Activated T-helper 1 cell treated with anti-CD3 and anti-CD28 coated beads, Interleukin-12 subunit alpha, Interleukin-12 subunit beta, Interleukin-2, Interleukin-4 antibody, amounts not matched to agents 30 ng/mL and 10 ng/mL and 1 ng/mL, durations not matched to agents 14 hours and 24 hours and 36 hours (primary cell): ENCODE measurements around the gene PGS1. TPM values are rescaled to one million over a fixed set of nuclear protein-coding genes. Genes with fewer than 3 reads are reported as not detected.

Experiments used
- DNase-seq: peaks from one replicate; pipeline ENCODE4 v3.0.0; 2021; ENCODE audit warnings: low spot score
- H3K27ac Mint-ChIP-seq: one replicate; pipeline ENCODE4 v1.8.0; 2021; ENCODE audit warnings: mild to moderate bottlenecking, mixed read lengths
- H3K27me3 Mint-ChIP-seq: one replicate; pipeline ENCODE4 v1.8.0; 2022; ENCODE audit warnings: mild to moderate bottlenecking, moderate library complexity, mixed read lengths; ENCODE audit not compliant: insufficient read depth
- H3K36me3 Mint-ChIP-seq: one replicate; pipeline ENCODE4 v1.8.0; 2021; ENCODE audit warnings: low read depth, mixed read lengths
- H3K4me1 Mint-ChIP-seq: one replicate; pipeline ENCODE4 v1.8.0; 2021; ENCODE audit warnings: low read depth, mixed read lengths
- H3K4me3 Mint-ChIP-seq: one replicate; pipeline ENCODE4 v1.8.0; 2021; ENCODE audit warnings: mild to moderate bottlenecking, moderate library complexity, mixed read lengths
- H3K9me3 Mint-ChIP-seq: one replicate; pipeline ENCODE4 v1.8.0; 2021; ENCODE audit warnings: mixed read lengths
- intact Hi-C: fragments of 100-400 bp; cut with micrococcal nuclease; formaldehyde crosslinking; loops from one replicate; pipeline ENCODE4 v1.15.1; 2024
- total RNA-seq: library from RNA; stranded (reverse); gene quantifications from 2 replicates; pipeline ENCODE4 v1.2.3, GENCODE V29; 2022

PGS1 gene
- total RNA-seq, 1 donor from 2014 or later: 71.9 TPM

DNA sequence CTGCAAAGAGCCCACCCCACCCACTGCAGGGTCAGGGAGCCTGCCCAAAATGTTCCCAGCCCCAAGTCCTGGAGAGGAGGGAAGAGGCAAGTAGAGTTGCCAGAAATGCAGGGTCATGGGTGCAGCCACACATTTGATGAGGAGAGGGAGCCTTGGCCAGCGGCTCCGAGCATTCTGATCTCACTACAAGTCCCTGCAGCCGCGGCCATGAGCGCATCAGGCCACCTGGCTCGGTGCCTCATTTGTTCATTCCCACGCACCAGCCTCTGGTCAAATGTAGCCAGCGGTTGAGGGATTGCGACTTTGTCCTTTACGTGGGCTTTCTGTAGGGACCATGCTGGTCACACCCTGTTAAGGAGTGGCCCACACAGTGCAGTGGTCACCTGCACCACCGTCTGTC lies 48.7 kb downstream of the PGS1 start:
- Mint-ChIP-seq H3K27ac (no peak overlapping the region), H3K4me1 (peaks cover 4% of the 10 kb centered on the region), H3K4me3 (no peak overlapping the region), H3K27me3 (no peaks in the 10 kb centered on the region), H3K36me3 (peaks cover 25% of the 10 kb centered on the region), H3K9me3 (no peaks in the 10 kb centered on the region)
- intact Hi-C loops: no loop called here
- no peak for DNase-seq

DNA sequence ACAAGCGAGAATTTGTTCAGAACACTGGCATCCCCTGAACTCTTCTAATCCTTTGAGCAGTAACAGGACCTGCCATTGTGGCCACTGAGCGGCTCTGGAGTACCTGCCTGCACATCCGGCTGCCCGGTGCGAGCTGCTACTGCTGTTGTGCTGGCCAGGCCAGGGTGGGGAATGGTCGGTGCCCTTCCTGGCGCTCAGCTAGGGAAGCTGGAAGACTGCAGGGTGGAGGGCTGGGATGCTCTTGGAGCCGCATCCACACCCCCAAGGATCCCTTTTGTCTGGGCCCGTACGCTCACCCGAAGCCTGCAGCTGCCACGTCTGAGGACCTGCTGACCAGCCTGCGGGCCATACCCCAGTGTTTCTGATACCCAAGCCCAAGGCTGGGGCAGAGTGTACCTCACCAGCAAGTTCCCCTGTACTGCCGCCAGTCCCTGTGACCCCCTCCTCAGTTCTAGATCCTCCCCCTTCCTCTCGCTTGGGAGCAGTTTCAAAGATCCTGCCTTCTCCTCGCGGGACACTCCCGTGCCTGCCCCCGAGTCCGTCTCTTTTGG lies 49.7 kb downstream of the PGS1 start:
- H3K9me3 Mint-ChIP-seq: no peaks in the 10 kb centered on the region
- no peak overlapping the region for H3K4me3 Mint-ChIP-seq
- intact Hi-C loops: no loop called here
- H3K27me3 Mint-ChIP-seq: no peaks in the 10 kb centered on the region
- H3K36me3 Mint-ChIP-seq: peaks cover 23% of the 10 kb centered on the region
- no peak for DNase-seq
- no peaks in the 10 kb centered on the region for H3K4me1 Mint-ChIP-seq
- H3K27ac Mint-ChIP-seq: no peak overlapping the region

- no peak for DNase-seq
- Mint-ChIP-seq H3K36me3 (peaks cover 19% of the 10 kb centered on the region), H3K4me3 (no peak overlapping the region), H3K27me3 (no peaks in the 10 kb centered on the region), H3K27ac (no peak overlapping the region), H3K4me1 (no peaks in the 10 kb centered on the region), H3K9me3 (no peaks in the 10 kb centered on the region)
- intact Hi-C loops: no loop called here
Measured at GRCh38 chr17:78428836-78429617, 50.6 kb downstream of the PGS1 start.

DNA sequence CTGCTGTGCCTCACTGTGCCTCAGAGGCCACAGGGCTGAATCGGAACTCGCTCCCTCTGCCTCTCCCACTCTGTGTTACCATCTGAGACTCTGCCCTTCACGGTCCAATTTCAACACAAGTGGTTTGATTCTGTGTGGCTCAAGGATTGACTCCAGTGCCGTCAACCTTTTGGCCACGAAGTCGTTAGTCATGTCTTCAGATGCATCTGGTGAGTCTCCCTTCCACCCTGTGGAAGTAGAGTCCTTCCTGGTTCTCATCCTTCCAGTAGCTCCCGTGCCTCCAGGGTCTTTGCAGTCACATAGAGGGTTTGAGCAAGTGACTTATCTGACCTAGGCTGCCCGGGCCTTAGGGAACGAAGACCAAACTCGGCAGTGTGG lies 51.2 kb downstream of the PGS1 start:
- intact Hi-C loops: no loop called here
- Mint-ChIP-seq H3K36me3 (peaks cover 15% of the 10 kb centered on the region), H3K27me3 (no peaks in the 10 kb centered on the region), H3K4me3 (no peak overlapping the region), H3K27ac (no peak overlapping the region), H3K4me1 (no peaks in the 10 kb centered on the region), H3K9me3 (no peaks in the 10 kb centered on the region)
- no peak for DNase-seq

GRCh38 chr17:78430892-78431691 lies 52.6 kb downstream of the PGS1 start:
- Mint-ChIP-seq H3K27ac (no peak overlapping the region), H3K27me3 (no peaks in the 10 kb centered on the region), H3K4me1 (no peaks in the 10 kb centered on the region), H3K36me3 (peaks cover 15% of the 10 kb centered on the region), H3K4me3 (no peak overlapping the region), H3K9me3 (no peaks in the 10 kb centered on the region)
- no peak for DNase-seq
- intact Hi-C loops: no loop called here

DNA sequence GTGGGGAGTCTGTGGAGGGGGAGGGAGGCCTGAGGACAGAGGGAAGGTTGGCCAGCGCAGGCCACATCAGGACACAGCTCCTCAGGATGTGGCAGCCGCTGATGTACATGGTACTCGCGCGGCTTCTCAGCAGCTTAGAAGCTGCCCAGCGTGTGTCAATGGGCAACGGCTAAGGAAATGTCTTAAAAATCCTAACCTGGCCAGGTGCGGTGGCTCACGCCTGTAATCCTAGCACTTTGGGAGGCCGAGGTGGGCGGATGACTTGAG lies 53.2 kb downstream of the PGS1 start:
- peaks cover 15% of the 10 kb centered on the region for H3K36me3 Mint-ChIP-seq
- no peak overlapping the region for H3K27ac Mint-ChIP-seq
- H3K4me1 Mint-ChIP-seq: no peaks in the 10 kb centered on the region
- no peaks in the 10 kb centered on the region for H3K27me3 Mint-ChIP-seq
- no peak overlapping the region for H3K4me3 Mint-ChIP-seq
- intact Hi-C loops: no loop called here
- no peaks in the 10 kb centered on the region for H3K9me3 Mint-ChIP-seq
- no peak for DNase-seq

DNA sequence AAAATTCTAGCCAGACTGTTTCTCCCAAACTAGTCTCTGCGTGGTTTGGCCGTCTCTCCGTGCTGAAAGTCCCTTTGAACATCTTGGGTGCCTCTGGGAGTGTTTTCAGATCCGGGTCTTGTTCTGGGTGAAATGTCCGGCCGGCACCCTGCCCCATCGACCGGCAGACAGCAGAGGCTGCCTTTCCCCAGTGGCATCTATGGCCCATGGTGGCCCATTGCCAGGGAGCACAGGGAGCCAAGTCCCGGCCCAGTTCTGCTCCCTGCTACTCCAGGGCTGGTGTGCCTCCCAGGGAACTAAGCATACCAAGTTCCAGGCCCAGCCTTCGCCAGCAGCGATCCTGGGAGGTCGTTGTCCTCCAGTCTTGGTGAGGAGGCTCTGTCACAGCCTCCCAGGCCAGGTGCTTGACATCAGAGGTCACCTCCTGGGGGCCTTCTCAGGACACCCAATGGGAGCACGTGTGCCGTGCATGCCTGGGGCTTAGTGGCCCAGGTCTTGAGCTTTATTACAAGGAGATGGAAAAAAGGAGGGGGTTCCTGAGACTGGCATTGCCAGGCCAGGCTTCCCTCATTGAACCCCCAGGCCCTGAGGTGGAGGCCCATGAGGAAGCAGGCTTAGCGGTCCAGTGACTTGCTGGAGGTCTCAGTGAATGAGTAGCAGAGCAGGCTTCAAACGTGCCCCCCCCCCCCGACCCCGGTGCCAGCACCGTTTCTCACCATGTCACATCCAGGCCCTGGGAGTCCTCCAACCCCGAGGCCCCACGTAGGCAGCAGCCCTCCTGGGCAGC lies 54.0 kb downstream of the PGS1 start:
- Mint-ChIP-seq H3K27ac (no peak overlapping the region), H3K9me3 (no peaks in the 10 kb centered on the region), H3K36me3 (peaks cover 12% of the 10 kb centered on the region), H3K4me1 (no peaks in the 10 kb centered on the region), H3K4me3 (no peak overlapping the region), H3K27me3 (no peaks in the 10 kb centered on the region)
- intact Hi-C loops: no loop called here
- DNase-seq: no peak

DNA sequence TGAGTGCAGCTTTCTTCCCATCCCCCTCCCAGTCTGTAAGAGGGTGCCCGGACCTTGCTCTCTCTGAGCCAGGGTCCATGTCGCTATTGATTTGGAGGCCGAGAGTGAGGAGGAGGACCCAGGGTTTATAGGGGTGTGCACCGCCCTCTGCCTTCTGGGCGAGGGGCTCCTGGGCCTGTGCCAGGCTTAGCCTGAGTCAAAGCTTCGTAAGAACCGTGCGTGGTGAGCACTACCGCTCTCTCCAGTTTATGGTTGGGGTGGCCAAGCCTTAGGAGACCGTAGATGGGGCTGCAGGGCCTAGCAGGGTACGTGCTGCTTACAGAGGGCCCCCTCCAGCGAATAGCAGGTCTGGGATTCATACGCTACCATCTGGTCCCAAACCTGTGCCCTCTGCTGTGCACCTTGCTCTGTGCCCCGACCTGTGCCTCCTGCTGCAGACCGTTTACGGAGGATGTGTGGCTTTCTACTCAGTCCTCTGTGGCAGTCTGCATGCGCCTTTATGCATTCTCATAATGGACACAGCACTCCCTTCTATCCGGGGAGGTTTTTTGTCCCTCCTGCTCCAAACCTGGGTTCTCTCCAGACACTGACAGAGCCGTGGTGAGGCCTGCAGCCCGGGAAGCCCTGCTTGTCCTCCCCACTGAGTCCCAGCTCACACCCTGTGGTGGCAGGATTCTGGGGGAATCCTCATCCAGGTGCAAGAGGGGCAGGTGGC lies 54.7 kb downstream of the PGS1 start:
- no peak for DNase-seq
- Mint-ChIP-seq H3K27me3 (peaks cover 1% of the 10 kb centered on the region), H3K9me3 (no peaks in the 10 kb centered on the region), H3K36me3 (peaks cover 12% of the 10 kb centered on the region), H3K4me3 (no peak overlapping the region), H3K27ac (no peak overlapping the region), H3K4me1 (no peaks in the 10 kb centered on the region)
- intact Hi-C loops: no loop called here

DNA sequence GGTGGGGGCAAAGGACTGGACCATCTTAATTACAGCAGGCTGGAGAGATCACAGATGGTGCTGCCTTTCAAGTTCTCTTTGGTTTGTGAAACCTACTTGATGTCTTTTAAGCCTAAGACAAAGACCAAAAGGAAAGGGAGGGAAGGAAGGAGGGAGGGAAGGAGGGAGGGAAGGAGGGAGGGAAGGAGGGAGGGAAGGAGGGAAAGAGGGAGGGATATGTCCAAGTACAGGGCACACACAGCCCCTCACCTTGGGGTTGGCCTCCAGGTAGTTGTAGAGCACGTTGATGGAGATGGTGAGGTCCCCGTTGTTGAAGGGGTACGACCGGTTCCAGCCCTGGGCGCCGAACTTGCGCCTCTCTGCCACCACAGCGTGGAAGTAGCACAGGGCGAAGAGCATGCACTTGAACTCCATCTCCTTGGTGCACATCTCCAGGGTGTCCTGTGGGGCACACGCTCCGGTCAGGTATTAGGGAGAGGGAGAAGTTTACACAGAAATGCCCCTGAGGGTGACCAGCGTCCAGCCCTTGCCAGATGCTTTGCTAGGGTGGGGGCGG lies 55.4 kb downstream of the PGS1 start:
- H3K4me1 Mint-ChIP-seq: no peaks in the 10 kb centered on the region
- H3K9me3 Mint-ChIP-seq: no peaks in the 10 kb centered on the region
- peaks cover 9% of the 10 kb centered on the region for H3K36me3 Mint-ChIP-seq
- intact Hi-C loops: no loop called here
- no peak overlapping the region for H3K4me3 Mint-ChIP-seq
- H3K27me3 Mint-ChIP-seq: peaks cover 2% of the 10 kb centered on the region
- no peak overlapping the region for H3K27ac Mint-ChIP-seq
- DNase-seq: no peak

DNA sequence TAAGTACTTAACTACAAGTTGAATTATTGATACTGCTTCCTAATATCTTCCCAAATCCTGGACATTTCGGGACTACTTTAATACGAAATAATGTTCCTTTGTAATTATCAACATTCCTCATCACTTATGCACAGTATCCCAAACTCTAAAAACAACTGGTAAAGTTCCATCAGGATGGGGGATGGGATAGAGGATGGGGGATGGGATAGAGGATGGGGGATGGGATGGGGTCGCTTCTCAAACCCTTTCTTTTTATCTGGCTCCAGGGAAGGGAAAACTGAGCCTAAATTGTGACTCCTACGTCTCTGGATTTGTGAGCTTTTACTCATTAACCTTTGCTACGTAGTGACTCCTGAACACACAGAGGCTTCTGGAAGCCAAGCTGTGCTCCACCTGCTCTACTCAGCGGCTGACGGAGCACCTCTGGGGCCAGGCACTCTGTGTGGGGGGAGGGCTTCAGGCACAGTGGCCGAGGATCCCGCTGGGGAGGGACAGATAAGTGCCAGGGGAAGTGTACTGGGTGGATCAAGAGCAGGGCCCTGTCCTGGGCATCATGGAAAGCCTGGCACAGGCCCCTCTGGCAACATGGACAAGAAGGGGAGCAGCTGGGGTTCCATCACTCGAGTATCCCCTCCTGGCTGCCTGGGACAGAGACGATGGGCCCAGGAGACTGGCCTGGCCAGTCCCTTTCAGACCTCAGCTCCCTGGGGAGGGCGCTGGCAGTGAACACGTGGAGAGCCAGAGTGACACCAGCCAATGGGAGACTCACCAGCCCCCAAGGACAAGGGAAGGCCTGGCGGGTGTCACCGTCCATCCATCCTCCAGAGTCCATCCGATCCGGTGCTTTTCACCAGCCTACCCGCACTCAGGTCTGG lies 56.2 kb downstream of the PGS1 start:
- no peak overlapping the region for H3K4me3 Mint-ChIP-seq
- no peak overlapping the region for H3K27ac Mint-ChIP-seq
- no peaks in the 10 kb centered on the region for H3K9me3 Mint-ChIP-seq
- peaks cover 2% of the 10 kb centered on the region for H3K27me3 Mint-ChIP-seq
- H3K36me3 Mint-ChIP-seq: peaks cover 4% of the 10 kb centered on the region
- H3K4me1 Mint-ChIP-seq: no peaks in the 10 kb centered on the region
- intact Hi-C loops: no loop called here
- no peak for DNase-seq

GRCh38 chr17:78435330-78436005 lies 57.0 kb downstream of the PGS1 start:
- Mint-ChIP-seq H3K27ac (no peak overlapping the region), H3K27me3 (peaks cover 2% of the 10 kb centered on the region), H3K36me3 (peaks cover 1% of the 10 kb centered on the region), H3K4me1 (no peaks in the 10 kb centered on the region), H3K9me3 (no peaks in the 10 kb centered on the region), H3K4me3 (no peak overlapping the region)
- no peak for DNase-seq
- intact Hi-C loops: no loop called here
